T-helper 2 cell treated with Interferon-gamma antibody and Interleukin-4, amounts not matched to agents 100 ng/mL and 5 ng/mL, for 36 hours (primary cell): Measurements from ENCODE around the gene GPR3. TPM values are rescaled to one million over a fixed set of nuclear protein-coding genes. Genes with fewer than 3 reads are reported as not detected.
"Not testable (repeated sequence)": the region's sequence is repeated elsewhere in the genome, so short reads cannot be mapped to it uniquely, and the experiment has no call there.

Source experiments
- intact Hi-C: fragments of 100-400 bp; cut with micrococcal nuclease; formaldehyde crosslinking; loops from one replicate; pipeline ENCODE4 v1.15.1; 2023
- total RNA-seq: library from RNA; stranded (reverse); gene quantifications from 2 replicates; pipeline ENCODE4 v1.2.3, GENCODE V29; 2022

GPR3 gene
- total RNA-seq, 1 donor from 2014 or later, result 0.39 TPM

DNA sequence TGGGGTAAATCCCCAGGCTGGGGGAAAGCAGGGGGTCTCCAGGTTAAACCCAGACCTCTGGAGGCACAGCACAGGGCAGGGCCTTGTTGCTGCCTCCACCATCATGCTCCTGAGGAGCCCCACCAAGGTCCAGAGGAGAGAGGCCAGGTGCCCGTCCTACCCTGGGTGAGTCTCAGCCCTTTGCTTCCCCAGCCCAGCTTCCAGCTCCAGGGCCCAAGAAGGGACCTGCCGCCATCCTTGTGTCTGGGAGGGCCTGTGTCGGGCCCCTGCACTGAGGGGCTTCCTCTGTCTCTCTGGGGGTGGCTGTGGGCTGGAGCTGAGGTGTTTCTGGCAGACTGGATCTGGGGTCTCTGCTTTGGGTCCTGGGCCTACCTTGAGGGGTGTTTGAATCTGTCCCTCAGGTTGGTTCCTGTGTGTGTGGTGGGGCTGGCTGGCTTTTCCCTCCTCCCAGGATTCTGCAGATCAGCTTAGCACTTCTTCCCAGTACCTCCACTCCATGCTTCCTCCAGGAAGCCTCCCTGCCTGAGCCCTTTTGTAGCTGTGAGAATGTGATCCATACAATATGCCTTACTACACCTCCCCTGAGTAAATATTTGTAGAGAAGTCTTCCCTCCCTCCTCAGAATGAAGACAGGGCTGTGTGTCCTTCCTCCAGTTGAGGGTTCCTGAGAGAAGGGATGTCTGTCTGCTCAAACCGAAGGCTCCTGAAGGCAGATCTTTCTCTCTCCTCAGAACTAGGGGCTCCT is 6.2 kb downstream of the GPR3 start:
- intact Hi-C loops, result loop anchor here (10.0 kb wide), 1 partner anchor 294 kb away; no protein-coding TSS in a partner anchor

DNA sequence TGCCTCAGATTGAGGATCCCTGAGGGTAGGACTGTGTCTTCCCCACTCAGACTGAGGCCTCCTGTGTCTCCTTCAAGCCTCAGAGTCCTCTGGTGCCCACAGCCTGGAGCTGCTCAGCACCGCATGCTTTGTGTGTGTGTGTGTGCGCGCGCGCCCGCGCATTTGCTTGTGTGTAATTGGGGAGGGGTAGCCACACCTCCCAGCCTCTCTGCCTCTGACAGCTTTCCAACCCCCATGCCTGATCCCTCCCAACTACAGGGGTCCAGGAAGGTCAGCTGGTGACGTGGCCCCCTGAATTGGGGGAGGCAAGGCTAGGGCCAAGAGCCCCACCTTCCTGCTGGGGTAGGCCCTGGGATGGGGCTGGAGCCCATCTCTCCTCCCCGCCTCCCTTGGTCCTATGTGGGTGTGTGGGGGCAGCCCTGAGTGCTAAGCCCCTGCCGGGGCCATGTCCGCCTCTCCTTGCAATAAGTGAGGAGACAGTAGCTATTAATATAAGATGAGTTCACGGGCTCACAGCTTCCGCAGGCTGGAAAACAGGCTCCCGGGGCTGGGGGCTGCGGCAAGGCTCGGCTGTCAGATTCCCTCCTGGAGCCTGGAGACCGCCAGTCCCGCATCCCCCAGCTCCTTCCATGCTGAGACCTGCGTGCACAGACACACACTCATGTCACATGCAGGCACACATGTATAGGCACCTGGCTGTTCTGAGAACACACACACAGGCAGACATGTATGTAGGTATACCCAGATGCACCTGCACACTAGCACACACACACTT is 7.0 kb downstream of the GPR3 start:
- intact Hi-C loops, result loop anchor here (10.0 kb wide), 1 partner anchor 295 kb away; no protein-coding TSS in a partner anchor

DNA sequence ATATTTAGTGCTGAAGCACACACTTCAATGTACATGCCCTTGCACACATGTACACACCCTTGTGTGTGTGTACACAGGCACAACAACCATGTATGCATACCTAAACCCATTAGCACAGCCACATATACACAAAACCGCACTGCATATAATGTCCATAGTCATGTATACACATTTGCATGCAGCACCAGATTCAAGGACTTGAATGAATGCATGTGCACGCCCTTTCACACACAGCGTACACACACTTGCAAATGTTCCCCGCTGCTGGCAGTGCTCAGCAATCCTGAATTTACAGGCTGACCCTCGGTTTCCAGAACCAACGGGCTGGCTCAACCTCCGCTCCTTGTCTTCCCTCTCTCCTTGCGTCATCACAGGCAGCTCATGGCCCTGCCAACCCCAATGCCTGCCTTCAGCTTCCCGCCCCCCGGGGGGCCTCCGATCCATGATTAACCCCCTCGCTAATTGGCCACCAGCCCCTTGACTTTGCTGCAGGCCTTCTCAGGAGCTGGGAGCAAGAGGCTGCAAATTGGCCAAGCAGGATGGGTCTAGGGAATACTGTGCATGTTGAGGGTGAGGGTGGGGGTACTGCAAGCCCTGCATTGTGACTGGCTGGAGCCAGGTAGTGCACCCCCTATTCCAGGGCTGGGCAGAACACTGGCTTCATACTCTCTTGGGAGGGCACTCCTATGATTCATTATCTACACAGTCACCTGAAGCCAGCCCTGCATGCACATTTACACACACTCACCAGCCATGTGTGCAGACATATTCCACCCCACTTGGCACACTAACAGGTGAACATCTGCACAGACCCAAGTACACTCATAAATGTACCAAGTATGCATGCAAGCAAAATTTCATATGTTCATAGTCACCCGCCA is 7.9 kb downstream of the GPR3 start:
- intact Hi-C loops, result no loop called here

DNA sequence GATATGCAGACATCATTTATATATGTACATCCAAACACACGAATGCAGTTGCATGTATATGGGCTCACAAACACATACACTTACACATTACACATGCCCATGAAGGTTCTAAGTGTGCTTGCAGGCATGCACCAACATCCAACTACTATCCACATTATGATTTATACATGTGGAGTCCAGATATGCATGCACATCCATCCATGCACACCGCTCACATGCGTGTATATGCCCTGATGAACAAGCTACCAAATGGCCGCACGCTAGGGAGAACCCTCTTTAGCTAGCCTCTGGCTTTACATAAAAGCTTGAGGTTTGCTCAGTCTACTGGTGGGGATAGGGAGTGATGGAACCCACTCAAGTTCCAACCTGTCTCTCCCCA is 8.5 kb downstream of the GPR3 start:
- intact Hi-C loops, result no loop called here

DNA sequence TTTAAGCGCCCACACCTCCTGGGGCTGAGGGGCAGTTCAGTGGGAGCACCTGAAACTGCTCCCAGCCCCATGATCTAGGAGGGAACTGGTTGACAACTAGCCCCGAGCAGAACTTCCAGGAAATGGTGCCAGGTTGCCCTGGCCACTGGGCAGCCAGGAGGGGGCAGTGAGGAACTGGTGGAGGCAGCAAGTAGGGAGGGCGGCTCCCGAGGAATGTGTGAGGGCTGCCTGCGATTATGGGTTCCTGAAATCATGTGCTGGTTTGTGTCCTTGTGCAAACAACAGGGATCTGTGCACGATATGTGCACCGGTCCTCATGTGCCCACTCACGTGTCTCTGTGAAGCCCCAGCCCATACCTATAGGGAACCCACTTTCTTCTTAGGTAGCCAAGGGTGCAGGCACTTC is 9.9 kb downstream of the GPR3 start:
- intact Hi-C loops, result no loop called here

DNA sequence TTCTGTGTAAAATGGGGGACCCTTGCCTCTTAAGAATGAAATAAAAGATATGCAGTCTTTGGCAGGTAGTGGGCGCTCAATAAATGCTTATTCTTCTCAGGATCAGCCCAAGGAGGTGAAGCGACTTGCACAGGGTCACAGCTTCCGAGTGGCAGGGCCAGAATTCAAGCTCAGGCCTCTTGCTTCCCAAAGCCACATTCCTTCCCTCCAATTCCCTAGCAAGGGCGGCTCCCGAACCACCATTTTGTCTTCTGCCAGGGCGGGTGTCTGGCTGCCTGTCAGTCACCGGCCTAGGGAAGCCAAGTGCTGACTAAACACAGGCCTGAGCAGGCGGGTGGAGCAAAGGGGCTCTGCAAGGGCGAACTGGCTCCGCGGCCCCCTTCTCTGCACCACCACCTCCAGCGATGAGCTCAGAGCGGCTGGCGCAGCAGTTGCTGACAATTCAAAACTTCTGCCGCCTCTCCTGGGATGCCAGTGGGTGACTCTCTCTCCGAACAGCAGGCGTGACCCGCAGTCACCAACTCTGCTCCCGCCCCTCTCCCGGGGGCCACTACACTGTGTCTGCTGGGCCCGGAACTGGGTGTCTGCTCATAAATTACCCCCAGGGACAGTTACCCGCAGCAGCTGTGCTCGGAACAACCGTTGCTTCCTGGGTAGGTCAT is 10.8 kb downstream of the GPR3 start:
- intact Hi-C loops, result no loop called here

DNA sequence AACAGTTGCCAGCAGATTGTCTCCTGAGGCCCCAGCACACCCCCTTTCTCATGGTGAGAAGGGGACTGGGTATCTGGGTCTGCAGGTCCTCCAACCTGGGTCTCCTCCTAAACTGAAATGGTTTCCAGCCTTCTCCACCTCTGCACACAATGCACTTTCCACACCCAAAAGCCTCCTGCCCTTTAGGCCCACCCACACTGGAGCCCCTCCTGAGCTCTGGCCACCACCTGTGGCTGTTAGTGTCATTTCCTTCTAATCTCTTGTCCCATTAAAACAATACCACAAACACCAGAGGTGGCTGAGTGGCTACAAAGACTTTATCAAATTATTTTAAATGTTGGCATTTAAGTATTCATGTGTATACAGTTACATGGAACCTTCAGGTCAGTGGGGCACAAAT is 11.5 kb downstream of the GPR3 start:
- intact Hi-C loops, result no loop called here

DNA sequence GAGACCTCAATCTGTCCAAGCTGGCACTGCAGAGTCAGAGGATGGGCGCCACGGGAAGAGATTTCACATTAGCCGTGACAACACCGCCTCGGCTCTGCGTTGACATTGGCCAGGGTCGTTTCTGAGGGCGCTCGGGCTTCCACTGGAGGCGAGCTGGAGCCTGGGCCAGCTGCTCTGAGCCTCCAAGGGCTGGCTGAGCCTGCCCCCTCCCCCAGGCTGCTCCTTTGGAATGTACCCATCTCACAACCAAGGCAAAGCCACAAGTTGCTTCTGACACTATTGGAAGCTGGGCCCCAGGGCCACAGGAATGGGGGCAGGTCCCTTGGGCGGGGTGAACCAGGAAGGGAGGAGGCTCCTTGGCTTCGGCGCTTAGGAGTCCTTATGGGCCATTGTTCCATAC is 12.7 kb downstream of the GPR3 start:
- intact Hi-C loops, result no loop called here

DNA sequence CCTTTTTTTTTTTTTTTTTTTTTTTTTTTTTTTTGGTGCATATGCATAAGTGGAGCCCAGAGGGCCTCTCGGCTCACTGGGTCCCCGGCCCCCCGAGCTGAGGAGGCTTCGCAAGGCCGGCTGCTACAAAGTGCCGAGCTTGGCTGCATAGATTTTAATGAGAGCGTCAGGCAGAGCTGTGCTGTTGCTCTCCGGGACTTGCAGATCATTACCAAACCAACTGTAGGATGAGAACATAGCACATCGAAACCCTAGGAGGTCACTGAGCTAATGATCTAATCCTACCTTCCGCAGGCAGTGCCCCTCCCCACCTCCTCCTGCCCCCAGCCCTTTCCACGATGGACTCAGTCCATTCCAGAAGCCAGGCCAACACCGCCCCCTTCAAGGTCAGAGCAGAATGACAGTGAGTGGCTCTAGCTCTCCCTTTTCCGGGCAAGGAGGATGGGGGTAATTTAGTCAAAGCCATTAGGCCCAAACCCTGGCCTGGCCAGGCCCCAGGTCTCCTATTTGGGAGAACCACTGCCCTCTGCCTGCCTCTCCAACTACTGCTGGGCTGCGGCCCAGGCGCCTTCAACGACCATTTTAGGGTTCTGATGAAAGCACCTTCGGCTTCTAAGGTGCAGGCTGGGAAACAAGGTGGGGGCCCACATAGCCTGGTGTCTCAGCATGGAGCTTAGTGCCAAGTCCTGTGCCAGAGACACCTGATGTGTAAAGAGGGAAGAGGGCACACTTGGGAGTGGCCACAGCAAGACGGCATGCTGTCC is 13.4 kb downstream of the GPR3 start:
- intact Hi-C loops, result not testable (repeated sequence)

DNA sequence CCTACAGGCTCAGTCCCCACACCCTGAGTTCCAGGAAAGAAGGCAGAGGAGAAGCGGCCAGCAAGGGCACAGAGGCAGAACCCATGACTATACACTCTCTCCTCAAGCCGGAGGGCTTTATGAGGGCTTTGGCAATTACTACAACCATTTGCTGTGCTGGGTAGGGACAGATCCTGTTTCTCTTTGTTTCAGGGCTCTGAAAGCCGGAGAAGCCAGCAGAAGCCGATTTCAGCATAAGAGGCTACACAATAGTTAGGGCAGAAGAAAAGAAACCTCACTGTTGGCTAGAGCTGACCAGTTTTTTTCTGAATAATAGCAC is 13.9 kb downstream of the GPR3 start:
- intact Hi-C loops, result no loop called here

DNA sequence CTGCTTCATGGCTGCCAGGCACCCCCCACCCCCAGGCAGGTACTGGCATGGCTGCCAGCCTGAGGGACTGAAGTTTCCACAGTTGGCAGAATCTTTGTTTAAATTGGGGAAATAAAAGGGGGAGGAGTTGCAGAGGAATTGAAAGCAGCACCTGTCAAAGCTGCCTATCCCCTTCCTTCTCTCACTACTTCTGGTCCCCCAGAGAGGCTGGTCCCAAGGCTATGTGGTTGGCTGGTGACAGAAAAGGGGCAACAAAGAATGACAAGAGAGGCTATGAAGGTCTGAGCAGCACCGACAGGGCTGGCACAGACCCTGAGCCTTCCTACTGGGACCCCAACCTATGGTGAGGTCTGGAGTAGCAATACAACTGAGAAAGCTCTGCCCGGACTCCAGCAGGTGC is 14.4 kb downstream of the GPR3 start:
- intact Hi-C loops, result not testable (repeated sequence)

DNA sequence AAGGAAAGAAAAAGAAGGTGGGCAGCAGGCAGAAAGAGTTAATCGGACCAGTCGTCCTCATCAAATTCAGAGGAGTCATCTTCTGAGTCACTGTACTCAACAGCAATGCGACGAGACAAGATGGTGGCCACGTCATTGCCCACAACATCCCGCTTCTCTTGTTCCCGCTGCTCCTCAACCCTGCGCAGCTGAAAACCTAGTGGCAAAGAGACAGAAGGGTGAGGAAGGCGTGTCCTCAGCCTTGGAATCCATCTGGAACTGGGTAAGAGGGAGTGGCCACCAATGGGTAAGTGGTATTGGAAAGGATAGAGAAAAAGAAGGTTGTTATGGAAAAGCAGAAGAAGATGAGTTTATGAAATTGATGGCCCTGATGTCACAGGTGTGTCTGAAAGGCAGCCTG is 15.7 kb downstream of the GPR3 start:
- intact Hi-C loops, result no loop called here

DNA sequence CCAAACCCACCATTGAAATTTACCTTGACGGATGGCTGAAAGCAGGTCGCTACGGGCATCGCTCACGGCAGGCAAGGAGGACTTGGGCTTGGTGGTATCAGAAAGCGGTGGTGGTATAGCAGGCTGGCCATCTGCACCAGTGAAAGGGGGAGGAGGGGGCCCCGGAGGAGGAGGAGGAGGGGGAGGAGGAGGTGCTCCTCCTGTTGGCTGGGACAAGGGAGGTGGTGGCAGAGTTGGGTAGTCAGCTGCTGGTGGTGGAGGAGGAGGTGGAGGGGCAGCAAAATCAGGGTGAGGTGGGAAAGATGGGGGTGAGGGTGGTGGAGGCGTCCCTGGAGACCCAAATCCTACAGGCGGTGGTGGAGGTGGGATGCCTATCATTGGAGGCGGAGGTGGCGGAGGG is 17.2 kb downstream of the GPR3 start:
- intact Hi-C loops, result no loop called here

DNA sequence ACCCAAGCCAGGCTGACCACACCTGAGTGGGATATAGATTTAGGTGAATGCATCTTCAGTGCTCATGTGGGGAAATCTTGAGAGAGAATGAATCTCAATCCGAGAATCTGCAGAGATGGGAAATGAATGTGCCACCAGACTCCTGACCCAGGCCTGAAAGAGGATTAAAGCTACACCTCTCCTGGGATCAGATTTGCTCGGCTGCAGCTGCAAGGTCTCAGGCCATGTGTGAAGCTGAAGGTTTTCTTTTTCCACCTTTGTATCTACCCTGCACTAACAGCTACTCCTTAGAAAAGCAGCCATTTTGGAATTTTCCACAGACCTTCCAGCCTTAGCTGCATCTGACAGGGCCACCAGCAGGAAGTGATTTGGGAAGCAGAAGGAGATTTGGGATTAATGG is 18.3 kb downstream of the GPR3 start:
- intact Hi-C loops, result no loop called here

DNA sequence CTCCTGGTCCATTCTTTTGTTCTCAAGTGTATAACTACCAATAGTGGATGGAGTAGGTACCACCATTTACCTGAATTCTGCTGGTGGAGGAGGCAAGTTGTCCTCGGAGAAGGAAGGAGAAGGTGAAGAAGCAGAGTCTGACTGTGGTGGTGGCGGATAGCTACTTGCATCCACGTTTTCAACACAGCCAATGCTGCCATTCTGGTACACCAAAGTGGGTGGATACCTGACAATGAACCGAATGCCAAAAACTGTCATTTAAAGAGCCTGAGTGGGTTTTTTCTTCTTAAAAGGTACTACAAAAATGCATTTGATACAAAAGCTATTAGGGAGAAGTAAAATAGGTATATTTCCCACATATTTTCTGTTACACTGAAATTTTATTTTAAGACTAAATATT is 20.1 kb downstream of the GPR3 start:
- intact Hi-C loops, result no loop called here

DNA sequence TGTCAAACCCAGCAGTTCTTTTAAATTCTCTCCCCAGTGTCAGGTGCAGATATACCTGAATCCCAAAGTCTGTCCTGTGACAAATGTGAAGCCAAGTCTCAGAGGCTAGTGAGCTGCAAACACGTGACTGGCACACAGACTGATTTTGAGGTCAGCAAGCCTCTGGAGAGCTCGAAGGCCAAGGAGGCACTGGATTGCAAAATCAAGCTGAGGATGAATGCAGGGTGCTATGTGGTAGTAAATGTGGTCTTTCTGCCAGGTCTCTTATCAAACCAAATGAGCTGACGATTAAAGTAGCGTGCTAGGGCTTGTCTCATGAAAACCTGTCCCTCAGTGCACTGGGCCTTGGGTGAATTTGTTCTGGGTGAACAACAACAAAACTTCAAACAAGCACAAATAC is 20.6 kb downstream of the GPR3 start:
- intact Hi-C loops, result no loop called here

DNA sequence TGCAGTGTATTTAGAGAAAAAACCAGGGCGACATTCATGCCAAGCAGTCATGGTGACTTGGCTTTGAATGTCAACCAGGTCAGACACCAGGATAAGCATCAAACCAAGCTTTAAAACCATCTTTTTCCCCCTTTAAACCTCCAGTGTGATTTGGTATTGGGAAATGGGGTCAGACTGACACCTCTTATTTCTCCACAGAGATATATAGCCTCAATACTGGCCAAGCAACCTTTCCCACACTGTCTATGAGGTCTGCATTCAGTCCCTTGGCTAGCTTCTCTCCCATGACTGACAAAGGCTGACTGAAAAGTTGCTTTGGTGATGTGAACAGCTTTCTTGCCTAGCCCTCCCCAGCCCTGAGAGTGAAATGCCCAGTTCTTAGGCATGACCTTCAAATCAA is 21.7 kb downstream of the GPR3 start:
- intact Hi-C loops, result no loop called here

DNA sequence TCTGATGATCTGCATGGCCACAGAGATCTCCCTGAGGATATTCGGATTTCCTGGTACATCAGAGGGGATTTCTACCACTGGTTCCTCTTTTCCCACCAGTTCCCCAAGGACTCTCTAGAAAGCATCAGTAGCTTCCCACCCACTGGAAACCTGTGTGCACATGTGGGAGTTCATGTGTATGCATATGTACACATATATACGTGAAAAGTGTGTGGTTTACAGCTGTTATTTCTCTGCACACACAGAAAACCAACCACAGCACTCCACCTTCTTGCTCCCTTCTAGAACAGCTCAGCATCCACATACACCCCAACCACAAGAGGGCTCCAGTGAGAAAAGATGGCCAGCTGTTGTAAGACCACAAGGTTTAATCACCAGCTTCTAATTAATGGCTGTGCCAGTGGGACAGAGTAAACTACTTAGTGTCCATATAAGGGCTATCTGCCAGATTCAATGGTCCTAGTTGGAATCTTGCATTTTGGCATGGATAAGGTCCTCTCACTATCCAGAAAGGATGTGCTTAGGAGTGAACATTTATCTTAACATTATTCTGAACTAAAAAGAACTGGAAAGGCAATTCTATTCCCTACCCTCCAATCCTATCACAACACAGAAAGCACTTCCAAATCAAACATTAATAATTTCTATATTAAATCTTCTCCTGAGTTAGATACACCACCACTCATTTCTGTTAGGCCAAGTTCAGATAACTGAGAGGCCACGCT is 24.1 kb downstream of the GPR3 start:
- intact Hi-C loops, result loop anchor here (1.0 to 2.0 kb wide), 4 partner anchors 72 to 246 kb away; no protein-coding TSS in a partner anchor

DNA sequence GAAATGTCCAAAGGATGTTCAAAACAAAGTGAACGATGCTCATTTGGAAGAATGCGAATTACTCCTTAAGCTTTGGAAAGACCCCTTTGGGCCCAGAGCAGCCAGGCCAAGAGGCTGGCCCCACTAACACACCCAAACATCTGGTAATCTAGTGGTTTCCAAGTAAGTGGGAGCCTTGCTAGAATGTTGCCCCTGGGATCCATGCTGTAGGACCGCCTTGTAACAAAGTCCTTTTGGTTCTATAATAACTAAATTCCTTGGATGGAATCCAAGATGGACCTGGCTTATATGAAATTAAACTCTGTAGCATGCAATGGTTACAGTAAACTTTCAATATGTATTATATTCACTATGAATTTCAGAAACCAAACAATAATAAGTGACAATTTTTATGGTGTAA is 25.3 kb downstream of the GPR3 start:
- intact Hi-C loops, result loop anchor here (1.0 to 2.0 kb wide), 3 partner anchors 71 to 245 kb away; no protein-coding TSS in a partner anchor
